Astrocyte (in vitro differentiated cells and primary cell): ENCODE measurements around the gene UHRF2.

Experiments
- CTCF ChIP-seq: IDR thresholded peaks from 2 replicates; pipeline ENCODE4 v1.5.1; 2011; ENCODE audit warnings: low read depth, mild to moderate bottlenecking, inconsistent platforms, low read length, moderate library complexity; ENCODE audit not compliant: insufficient read depth
- EZH2 ChIP-seq: IDR thresholded peaks from 2 replicates; pipeline ENCODE4 v1.6.1; 2012; ENCODE audit warnings: mild to moderate bottlenecking, low read length, inconsistent platforms; ENCODE audit not compliant: insufficient read depth

- TF ChIP-seq CTCF (no peak), EZH2 (no peak)
Observed at GRCh38 chr9:6449645-6450044, 36.6 kb downstream of the UHRF2 start.
